HG03025 (cell line): ENCODE data around the gene TMEM184C.

Experiments
- ATAC-seq: cut with Tn5 transposase; IDR thresholded peaks from one replicate; pipeline ENCODE4 v1.9.1; 2021; ENCODE audit warnings: mild to moderate bottlenecking, moderate library complexity; ENCODE audit not compliant: unreplicated experiment, low FRiP score

Gene TMEM184C

GRCh38 chr4:147597561-147597960, 19.6 kb upstream of the TMEM184C start:
- ATAC-seq, result no peak

- no peak for ATAC-seq
These were observed 18.0 kb upstream of the TMEM184C start for GRCh38 chr4:147599206-147599605.

- no peak for ATAC-seq
These were observed 17.4 kb upstream of the TMEM184C start for GRCh38 chr4:147599769-147600168.

- ATAC-seq, result no peak
These were observed 11.7 kb upstream of the TMEM184C start for GRCh38 chr4:147605499-147605898.

GRCh38 chr4:147607471-147607870, 9.7 kb upstream of the TMEM184C start:
- ATAC-seq, result no peak

- no peak for ATAC-seq
These were observed 6.5 kb upstream of the TMEM184C start for GRCh38 chr4:147610686-147611085.

- ATAC-seq, result peak; percentile 5
These were observed 386 bp upstream of the TMEM184C start for GRCh38 chr4:147616849-147617172.

GRCh38 chr4:147617841-147618691, 869 bp downstream of the TMEM184C start:
- peak; percentile 15 for ATAC-seq

GRCh38 chr4:147620315-147620714, 3.1 kb downstream of the TMEM184C start:
- no peak for ATAC-seq

- no peak for ATAC-seq
These were observed 8.5 kb downstream of the TMEM184C start for GRCh38 chr4:147625733-147626132.

- ATAC-seq, result no peak
These were observed 9.7 kb downstream of the TMEM184C start for GRCh38 chr4:147626903-147627302.

GRCh38 chr4:147628415-147628814, 11.2 kb downstream of the TMEM184C start:
- ATAC-seq, result no peak

- no peak for ATAC-seq
These were observed 12.9 kb downstream of the TMEM184C start for GRCh38 chr4:147629783-147630730.

- ATAC-seq, result no peak
These were observed 15.9 kb downstream of the TMEM184C start for GRCh38 chr4:147633113-147633512.

- ATAC-seq, result no peak
These were observed 16.4 kb downstream of the TMEM184C start for GRCh38 chr4:147633643-147634042.

GRCh38 chr4:147635348-147635747, 18.2 kb downstream of the TMEM184C start:
- ATAC-seq, result no peak

- no peak for ATAC-seq
These were observed 21.2 kb downstream of the TMEM184C start for GRCh38 chr4:147638365-147638764.

GRCh38 chr4:147638942-147639341, 21.7 kb downstream of the TMEM184C start:
- no peak for ATAC-seq

- no peak for ATAC-seq
These were observed 22.2 kb downstream of the TMEM184C start for GRCh38 chr4:147639388-147639787.

- ATAC-seq, result no peak
These were observed 23.1 kb downstream of the TMEM184C start for GRCh38 chr4:147640331-147640730.

- ATAC-seq, result no peak
These were observed 26.4 kb downstream of the TMEM184C start for GRCh38 chr4:147643616-147644015.
